ENCODE results near the gene MRPL46.

DNA sequence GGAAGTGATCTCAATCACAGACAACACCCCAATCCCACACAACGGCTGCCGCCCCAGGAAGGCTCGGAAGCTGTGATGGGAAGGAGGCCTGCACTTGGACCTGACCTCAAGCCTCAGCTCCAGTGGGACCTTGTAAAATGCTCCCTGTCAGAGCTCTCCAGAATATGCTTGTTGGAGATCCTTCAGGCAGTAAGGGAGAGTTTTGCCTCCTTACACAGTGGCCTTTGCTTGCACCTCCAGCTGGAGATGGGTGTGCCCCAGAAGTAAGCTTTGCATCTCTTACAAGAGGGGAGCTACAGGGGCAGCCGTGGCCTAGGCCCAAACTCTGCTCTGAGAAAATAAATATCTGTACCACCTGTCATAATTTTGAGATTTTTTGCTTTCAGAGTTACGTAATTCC lies 10.7 kb upstream of the MRPL46 start:
- TF ChIP-seq POLR2A (IDR thresholded peaks at IDR 0.05; ENCODE audit: low read depth, low read length) (no peak), TAF1 (IDR thresholded peaks at IDR 0.05; ENCODE audit: borderline replicate concordance, low read depth, low read length) (no peak)
